SK-N-SH treated with all-trans-retinoic acid at 6 μM for 48 hours (cell line): ENCODE data around the gene TUBGCP2.

Experiments
- GLIS3 ChIP-seq: fragments of 250-450 bp; sonication (Bioruptor Pico); IDR thresholded peaks from 2 replicates; pipeline ENCODE4 v1.5.0; 2020; ENCODE audit warnings: mild to moderate bottlenecking, moderate library complexity
- PATZ1 ChIP-seq: fragments of 250-450 bp; sonication (Bioruptor Pico); IDR thresholded peaks from 2 replicates; pipeline ENCODE4 v1.8.0; 2020; ENCODE audit warnings: mild to moderate bottlenecking, moderate library complexity, borderline replicate concordance
- SNAI2 ChIP-seq: fragments of 250-450 bp; sonication (Bioruptor Pico); IDR thresholded peaks from 2 replicates; pipeline ENCODE4 v1.5.0; 2020; ENCODE audit warnings: mild to moderate bottlenecking, moderate library complexity

GRCh38 chr10:133253361-133253955 is 55.2 kb downstream of the TUBGCP2 start:
- TF ChIP-seq SNAI2 (no peak), PATZ1 (CRISPR knock-in tag) (no peak), GLIS3 (CRISPR knock-in tag) (no peak)
